Epidermal melanocyte (primary cell): ENCODE data around the gene ATP2B2.
A peak's percentile ranks its signal among the peaks of the same experiment; 100 is the strongest.

Experiments used
- DNase-seq: peaks from one replicate; pipeline ENCODE4 v3.0.0; 2011; ENCODE audit warnings: low spot score; ENCODE audit not compliant: insufficient read length

Gene ATP2B2

GRCh38 chr3:10450494-10451440 is 54.6 kb downstream of the ATP2B2 start:
- no peak for DNase-seq

GRCh38 chr3:10449436-10449835 is 56.0 kb downstream of the ATP2B2 start:
- DNase-seq, result no peak

GRCh38 chr3:10448544-10448943 is 56.8 kb downstream of the ATP2B2 start:
- no peak for DNase-seq

- DNase-seq, result peak; percentile 39
Measured at GRCh38 chr3:10447527-10448260, 57.7 kb downstream of the ATP2B2 start.

- no peak for DNase-seq
Measured at GRCh38 chr3:10447110-10447509, 58.3 kb downstream of the ATP2B2 start.

- DNase-seq, result no peak
Measured at GRCh38 chr3:10445561-10446175, 59.7 kb downstream of the ATP2B2 start.

- DNase-seq, result no peak
Measured at GRCh38 chr3:10444511-10444910, 60.9 kb downstream of the ATP2B2 start.

- no peak for DNase-seq
Measured at GRCh38 chr3:10444110-10444429, 61.3 kb downstream of the ATP2B2 start.

- DNase-seq, result no peak
Measured at GRCh38 chr3:10443272-10444109, 61.9 kb downstream of the ATP2B2 start.

GRCh38 chr3:10442151-10442795 is 63.1 kb downstream of the ATP2B2 start:
- no peak for DNase-seq

GRCh38 chr3:10440684-10441083 is 64.7 kb downstream of the ATP2B2 start:
- no peak for DNase-seq

- DNase-seq, result no peak
Measured at GRCh38 chr3:10438902-10439610, 66.3 kb downstream of the ATP2B2 start.

- no peak for DNase-seq
Measured at GRCh38 chr3:10437995-10438901, 67.1 kb downstream of the ATP2B2 start.

GRCh38 chr3:10437272-10437994 is 68.0 kb downstream of the ATP2B2 start:
- DNase-seq, result no peak

- no peak for DNase-seq
Measured at GRCh38 chr3:10435850-10436249, 69.5 kb downstream of the ATP2B2 start.

- no peak for DNase-seq
Measured at GRCh38 chr3:10434938-10435336, 70.4 kb downstream of the ATP2B2 start.

- no peak for DNase-seq
Measured at GRCh38 chr3:10434144-10434937, 71.0 kb downstream of the ATP2B2 start.

- DNase-seq, result no peak
Measured at GRCh38 chr3:10432931-10433330, 72.5 kb downstream of the ATP2B2 start.
